ENCODE measurements around the gene DISC1.
"Not testable (repeated sequence)": the region's sequence is repeated elsewhere in the genome, so short reads cannot be mapped to it uniquely, and the experiment has no call there.

Gene DISC1

DNA sequence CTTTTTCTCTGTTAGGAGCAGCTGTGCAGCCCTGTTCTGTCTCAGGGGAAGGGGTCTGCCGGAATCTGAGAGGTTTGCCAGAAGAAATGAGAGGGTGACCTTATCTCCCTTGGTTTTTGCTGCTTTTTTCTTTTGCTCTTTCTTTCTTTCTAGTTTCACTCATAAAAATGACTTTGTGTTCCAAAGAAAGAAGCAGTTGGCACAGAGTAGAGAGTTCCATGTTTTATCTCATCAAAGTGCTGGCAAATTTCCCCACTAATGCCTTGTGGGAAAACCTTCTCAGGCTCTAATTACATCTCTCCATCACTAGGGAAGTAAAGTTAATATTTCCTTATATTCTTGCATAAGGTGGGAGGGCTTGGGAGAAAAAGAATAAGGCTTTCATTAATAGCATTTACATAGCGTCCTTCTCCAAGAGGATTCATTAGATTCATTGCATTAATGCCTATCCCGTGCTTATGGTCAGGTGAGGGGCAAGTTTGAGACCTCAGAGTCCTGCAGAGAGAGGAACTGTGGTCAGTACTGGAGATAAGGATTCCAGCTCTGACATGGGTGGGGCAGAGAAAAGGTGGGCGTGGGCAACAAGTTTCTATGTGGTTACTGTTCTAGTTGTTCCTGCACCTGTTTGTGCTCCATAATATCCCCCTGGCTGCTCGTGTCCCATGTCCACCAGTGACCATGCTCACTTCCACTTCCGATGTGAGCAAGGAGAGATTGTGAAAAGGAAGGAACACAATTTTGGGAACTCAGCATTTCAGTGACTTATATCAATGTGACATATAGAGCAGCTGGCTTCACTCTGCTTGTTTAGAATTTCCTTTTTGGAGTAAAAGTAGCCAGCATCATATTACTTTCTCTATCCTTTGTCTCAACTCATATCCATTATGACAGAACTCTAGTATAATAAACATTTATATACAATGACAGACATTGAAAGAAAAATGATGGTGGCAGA, 79.5 kb downstream of the DISC1 start:
- DNase-seq = no peak

DNA sequence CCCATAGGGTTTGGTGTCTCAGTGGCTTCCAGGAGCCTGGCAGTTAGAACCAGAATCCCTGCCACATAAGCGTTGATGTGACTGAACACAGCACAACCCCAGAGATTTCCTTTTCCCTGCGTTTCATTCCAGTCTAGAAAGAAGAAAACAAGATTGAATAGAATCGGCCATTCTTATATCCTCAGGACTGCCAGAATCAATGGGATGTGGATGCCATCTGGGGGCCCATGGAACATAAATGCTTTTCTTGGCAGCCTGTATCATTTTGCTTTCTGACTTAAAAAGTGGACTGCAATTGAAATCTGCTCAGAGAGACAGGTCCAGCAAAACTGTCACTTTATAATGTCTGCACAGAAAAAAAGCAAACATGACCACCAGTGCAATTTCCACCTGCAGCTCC, 80.3 kb downstream of the DISC1 start:
- DNase-seq = no peak

DNA sequence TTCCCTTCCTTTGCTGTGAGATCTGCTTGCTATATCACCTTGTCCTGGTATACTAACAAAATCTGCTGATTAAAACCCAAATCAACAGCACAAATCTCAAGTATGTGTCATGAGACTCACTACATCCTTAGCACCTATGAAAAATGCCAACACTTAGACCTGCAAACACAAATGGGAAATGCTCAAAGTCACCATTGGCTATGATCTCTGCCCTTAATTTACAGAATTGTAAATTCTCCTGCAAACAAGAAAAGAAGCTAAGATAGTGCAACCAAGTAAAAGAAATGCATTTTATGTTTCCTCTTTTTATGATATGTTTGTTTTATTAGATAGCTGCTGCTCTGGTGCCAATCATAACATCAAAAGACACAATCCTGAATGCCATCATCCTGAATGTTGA, 80.8 kb downstream of the DISC1 start:
- DNase-seq = no peak

DNA sequence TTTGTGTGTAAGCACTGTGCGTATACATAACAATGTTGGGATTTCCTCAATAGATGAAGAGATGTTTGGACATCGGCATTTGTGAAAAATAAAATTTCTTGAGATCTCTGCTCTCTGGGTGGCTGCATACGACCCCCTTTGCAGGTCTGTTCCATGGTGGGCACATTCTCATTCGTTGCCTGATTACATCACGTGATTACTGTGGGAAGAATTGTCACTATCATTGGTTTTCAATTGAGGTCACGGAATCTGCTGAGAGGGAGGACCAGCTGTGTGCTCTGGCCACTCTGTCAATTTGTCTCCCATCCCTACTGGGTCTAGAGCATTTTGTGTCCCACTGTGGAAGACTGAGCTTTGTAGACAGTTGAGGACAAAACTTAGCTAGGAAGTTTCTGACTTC, 81.8 kb downstream of the DISC1 start:
- no peak for DNase-seq

DNA sequence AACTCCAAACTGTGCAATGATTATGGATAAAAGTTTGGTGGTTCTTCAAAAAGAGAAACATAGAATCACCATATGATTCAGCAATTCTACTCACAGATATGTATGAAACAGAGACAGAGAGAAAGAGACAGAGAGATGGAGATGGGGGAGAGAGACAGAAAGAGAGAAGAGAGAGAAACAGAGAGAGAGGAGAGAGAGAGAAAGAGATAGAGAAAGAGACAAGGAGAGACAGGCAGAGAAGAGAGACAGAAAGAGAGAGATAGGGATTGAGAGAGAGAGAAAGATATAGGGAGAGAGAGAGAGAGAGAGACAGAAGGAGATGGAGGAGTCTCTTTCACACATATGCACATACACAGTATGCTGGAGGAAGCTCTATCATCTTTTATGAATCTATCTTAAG, 87.8 kb downstream of the DISC1 start:
- DNase-seq = no peak

DNA sequence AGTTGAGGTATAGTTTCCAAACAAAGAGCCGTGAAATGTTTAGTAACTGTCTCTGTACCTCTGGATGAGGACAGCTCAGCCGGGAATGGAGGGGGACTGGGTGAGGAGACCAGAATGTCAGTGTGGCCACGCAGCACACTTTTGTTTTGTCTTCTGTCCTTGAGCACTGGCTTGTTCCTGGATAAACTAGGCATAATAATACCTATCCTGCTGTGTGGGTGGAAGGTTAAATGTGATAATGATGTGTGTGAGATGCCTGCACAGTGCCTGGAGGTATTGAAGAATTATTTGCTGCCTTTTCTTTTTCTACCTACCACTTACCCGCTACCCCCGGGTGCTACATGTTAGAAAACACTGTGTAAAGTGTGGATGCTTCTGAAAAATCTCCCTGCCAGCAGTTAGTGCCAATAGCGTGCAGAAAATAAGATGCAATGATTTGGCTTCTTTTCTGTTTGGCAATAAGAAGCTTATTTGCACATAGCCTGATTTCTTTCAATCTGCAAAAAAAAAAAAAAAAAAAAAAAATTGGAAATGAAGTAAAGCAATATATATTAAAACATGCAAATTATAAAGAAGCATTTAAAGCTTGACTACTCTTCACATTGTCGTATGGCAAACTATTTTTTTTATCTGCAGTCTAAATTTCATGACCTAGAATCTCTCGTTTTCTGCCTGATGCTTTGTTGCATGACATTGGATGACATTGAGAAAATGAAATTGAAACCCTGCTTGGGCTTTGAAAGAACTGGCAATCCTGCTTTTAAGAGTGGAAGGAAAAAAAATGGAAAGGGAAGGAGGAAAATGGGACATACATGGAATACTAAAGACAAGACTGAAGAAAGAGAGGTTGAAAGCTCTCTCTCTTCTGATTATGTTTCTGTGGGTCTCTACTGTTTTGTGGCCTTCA, 89.5 kb downstream of the DISC1 start:
- DNase-seq = no peak

DNA sequence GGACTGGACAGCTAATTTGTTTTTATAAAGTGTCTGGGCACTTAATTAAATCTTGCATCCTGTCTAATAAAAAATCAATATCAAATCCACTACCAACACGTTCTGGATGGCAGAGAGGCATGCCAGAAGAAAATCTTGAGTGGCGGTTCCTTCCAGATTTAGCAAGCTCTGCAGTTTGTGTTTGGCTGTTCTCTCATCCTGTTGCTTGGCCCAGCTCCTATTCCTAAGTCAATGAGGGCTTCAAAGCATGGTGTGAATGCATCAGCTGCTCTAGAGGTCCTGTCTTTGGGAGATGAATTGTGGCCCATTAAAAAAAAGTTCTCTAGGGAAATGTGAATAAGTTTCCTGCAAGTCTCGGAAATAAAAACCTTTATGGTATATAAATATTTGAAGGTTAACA, 90.3 kb downstream of the DISC1 start:
- DNase-seq = no peak

DNA sequence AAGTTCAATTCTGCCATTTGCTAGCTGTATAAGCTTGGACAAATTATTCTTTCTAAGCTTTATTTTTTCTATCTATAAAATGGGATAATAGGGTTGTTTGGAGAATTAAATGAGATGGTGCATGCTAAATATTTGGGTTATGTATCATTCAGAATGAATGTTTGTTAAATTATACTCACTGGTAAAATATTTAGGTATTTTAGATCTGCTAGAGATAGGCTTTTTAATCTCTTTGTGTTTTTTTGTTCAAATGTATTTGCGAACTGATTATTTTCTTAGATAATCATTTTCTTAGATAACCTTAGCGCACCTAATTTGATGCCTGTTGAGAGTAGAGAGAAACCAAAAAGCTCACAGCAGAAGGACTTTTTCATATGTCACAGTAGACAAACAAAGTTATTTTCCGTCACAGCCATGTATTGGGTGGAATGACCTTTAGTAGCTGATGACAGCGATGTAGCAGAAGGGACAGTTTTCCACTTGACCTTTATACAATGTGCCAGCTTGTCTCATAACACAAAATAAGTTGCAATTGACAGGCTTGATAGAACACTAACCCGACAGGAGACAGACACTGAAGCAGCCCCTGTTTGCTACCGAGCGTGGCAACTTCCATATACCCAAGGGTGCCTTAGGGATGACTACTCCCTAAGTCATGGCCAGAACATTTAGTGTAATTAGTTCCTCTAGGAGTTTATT, 93.0 kb downstream of the DISC1 start:
- DNase-seq = no peak

DNA sequence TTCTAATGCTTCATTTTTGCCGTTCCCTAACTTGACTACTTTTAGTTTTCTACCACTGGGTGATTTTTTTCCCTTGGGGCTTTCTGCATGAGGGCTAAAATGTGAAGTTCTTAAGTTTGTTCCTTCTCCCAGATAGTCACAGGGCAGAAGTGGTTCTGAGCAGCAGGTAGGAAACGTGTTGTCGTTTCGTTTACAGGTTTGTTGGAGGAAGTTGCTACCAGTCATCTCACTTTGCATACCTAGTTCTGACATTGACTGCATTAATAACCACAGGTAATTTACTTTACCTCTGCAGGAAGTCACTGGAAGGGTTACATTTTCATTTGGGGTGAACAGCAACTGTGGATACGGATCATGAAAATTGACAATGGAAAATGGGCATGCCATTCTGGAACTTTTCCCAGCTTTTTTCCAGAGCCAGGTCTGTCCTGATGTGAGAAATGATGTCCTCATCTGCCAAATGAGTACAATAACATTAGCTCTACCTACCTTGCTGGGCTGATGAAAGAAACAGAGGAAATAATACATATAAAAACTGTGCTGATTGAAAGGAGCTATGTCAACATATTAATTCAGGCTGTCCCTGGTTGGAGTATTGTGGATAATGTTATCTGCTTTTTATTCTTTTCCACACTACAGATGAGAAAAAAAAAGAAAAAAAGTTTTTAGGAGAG, 94.2 kb downstream of the DISC1 start:
- no peak for DNase-seq

DNA sequence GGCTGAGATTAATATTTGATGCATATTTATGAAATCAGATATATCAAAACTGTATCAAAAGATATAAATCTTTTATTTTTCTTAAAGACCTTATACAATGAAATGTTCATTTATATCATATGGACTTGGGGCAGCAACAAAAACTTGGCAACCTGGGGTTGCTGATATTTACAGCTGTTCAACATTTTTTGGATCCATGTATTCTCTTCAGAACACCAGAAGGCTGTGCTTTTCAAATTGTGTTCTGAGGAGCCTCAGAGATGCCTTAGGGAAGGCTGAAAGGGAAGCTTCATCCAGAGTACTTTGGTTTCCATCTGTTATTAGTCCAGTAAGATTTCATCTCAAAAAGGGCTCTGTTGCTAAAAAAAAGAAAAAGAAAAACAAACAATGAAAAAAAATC, 94.8 kb downstream of the DISC1 start:
- no peak for DNase-seq

DNA sequence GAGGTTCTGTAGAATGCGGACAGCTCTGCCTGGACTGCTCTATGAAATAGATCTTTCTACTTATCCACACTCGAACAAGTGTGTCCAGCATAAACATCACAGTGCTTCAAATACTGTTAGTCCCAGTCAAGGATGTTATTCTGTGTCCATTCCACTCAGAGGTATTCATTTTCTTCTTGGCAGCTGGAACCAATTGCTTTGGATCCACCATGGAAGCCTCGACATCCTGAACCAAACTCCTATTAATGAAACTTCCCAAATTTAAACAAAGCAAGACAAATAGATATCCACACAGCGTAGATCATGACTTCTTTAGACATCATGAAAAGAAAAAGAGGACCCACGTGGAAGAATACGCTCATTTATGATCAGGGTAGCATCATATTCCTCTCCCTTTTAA, 95.8 kb downstream of the DISC1 start:
- DNase-seq = no peak

DNA sequence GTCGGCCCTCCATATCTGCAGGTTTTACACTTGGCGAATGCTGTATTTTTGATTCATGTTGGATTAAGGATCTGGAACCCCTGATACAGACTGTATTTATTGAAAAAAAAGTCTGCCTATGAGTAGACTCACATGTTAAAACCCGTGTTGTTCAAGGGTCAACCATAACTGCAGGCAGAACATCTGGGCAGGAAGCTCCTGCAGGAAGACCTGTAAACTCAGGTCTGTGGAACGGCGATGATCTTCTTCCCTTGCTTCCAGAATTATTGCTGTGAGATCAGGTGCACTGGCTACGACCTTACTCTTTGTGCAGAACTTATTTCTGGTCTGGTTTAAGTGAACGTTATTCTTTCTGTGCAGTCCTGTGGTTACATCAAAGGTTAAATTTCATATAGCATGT, 96.6 kb downstream of the DISC1 start:
- DNase-seq = no peak

DNA sequence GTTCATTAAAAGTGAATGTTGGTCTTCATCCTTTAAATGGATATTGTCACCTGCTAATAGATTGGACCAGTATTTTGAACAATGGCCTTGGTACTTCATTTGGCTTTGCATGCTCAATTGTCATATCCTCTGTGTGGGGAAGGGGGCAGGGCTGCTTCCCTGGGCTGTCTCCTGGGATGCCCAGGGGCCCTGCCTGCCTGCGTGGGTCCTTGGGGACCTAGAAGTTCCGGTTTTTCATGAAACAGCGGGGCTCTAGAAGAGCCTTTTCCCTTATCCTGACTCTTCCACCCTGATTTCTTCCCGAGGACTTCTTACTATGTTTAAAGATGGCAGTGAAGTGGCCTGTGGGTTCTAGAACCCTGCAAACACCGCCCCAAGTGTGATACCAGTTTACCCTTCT, 97.5 kb downstream of the DISC1 start:
- DNase-seq = no peak

DNA sequence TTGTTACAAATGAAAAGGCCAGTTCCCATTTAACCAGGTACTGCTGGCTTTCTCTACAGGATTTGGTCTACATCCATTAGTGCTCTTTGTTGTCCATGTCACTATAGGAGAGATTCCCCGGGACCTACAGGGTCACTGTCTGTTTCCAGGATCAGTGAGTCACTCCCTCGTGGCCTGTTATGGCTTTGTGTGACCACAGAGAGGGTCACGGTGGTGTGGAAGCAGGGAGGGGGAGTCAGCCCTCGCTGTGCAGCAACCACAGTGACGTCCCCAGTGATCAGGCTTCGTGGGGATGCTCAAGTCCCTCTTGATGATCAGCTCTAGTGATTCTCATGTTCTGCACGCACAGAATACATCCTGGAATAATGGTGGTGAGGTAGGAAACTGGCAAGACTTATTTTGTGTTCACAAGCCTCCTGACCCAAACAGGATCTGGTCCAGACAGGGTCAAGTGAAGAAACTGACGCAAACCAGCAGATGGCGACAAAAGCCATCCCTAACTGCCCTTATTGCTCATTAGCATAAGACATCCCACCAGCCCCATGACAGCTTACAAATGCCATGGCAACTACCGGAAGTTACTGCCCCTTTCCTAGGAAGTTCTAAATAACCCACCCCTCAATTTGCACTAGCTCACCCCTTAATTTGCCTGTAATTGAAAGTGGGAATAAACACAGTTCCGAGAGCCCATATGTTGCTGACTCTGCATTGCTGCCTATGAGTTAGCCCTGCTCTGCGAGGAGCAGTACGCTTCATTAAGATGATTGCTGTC, 98.5 kb downstream of the DISC1 start:
- no peak for DNase-seq

DNA sequence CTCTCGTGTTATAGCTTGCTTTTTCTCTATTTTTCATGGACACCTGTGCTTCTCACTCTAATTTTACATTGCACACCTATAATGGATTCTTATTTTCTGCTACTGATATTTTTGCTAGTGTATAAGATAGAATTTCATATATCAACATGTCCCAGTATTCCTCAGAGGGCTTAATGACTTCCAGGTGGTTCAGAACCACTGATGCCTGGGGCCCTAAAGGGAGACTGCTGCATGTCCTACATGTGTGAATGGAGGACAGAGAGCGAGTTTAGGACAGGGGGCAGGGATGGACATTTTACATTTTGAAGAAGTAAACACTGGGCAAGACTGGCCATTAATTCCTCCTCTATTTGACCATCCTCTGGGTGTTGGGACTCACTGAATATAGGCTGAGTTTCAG, 100.6 kb downstream of the DISC1 start:
- no peak for DNase-seq

DNA sequence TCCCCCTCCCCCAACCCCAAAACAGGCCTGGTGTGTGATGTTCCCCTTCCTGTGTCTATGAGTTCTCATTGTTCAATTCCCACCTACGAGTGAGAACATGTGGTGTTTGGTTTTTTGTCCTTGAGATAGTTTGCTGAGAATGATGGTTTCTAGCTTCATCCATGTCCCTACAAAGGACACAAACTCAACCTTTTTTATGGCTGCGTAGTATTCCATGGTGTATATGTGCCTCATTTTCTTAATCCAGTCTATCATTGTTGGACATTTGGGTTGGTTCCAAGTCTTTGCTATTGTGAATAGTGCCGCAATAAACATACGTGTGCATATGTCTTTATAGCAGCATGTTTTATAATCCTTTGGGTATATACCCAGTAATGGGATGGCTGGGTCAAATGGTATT, 102.4 kb downstream of the DISC1 start:
- DNase-seq = not testable (repeated sequence)

DNA sequence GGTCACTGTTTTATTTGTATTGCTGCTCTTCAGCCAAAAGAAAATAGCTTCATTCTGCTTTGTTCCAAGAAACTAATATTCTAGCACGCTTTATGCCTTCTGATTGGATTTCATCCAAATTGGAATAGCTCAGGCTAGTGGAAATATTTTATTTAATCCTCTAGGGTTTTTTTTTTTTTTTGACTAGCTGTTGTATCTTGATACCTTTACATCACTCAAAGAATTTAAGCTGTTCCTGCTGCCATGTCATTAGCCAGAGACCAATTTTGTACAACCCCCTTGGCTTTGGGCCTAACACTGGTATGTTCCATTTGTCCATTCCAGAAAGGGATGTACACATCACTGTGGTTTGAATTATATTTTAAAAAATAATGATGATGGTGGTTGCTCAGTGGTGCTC, 103.0 kb downstream of the DISC1 start:
- DNase-seq = no peak

DNA sequence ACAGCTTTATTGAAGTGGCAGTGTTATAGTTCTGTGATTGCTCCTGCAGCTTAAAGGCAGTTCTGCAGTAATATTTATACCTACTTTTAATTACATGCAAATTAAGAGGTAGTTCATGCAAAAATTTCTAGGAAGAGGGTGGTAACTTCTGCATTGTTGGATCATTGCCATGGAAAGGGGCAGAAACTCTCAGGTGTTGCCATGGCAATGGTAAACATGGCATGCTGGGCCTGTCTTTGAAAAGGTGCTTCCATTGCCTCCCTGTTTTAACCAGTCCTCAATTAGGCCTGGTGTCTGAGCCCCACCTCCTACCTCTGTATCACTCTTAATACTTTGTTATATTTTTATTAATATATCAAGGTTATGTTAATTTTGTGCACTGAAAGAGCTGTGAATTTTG, 104.7 kb downstream of the DISC1 start:
- DNase-seq = no peak

DNA sequence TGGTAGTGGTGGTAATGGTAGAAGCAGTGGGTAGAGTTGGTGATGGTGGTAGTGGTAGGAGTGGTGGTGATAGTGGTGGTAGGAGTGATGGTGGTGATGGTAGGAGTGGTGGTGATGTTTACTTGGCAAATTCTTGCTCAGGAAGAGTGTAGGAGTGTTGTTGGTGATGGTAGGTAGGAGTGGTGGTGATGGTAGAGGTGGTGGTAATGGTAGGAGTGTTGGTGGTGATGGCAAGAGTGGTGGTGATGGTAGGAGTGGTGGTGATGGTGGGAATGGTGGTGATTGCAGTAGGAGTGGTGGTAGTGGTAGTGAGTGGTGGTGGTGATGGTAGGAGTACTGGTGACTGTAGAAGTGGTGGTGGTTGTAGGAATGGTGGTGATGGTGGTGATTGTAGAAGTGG, 106.5 kb downstream of the DISC1 start:
- DNase-seq = no peak

DNA sequence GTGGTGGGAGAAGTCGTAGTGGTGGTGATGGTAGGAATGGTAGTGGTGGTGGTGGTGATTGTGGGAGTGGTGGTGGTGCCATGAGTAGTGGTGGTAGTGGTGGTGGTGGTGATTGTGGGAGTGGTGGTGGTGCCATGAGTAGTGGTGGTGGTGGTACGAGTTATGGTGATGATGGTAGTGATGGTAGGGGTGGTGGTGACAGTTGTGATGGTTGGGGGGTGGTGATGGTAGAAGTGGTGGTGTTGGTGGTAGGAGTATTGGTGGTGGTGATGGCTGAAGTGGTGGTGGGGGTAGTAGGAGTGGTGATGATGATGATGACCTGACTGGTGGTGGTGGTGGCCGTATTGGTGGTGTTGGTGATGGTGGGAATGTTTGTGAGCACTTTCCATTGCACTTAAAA, 107.1 kb downstream of the DISC1 start:
- DNase-seq = no peak

DNA sequence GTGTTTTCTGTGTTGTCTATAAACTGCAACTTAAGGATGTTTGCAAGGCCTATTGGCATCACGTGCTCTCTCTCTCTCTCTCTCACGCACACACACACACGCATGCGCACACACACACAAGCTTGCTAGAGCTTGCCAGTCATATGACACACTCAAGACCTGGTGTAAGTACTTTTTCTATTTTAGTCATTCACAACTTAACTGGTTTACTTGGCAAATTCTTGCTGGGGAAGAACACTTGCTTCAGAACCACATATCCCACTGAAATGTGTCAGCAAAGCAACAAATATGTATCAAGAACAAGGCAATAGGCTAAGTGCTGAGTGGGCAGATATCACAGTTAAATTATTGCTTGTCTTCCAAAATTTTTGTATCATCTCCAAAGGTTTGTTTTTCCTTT, 107.8 kb downstream of the DISC1 start:
- DNase-seq = no peak

DNA sequence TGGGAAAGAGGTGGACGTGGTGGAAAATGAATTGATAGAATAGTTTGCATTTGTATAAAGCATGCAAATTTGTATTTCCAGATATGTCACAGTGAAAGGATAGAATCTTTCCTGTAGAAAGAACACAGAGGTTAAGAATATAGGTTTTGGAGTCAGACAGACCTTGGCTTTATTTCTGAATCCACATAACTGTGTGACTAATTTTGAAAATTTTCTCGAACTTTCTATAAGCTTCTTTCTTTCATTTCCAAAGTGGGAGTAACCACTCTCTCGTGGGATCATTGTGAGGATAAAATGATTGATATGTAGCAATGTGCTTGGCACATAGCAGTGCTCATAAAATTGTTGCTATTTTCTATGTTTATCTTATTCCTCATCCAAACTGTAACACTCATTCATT, 108.8 kb downstream of the DISC1 start:
- DNase-seq = no peak

Measured in amniotic stem cell (primary cell).